B cell (primary cell): ENCODE measurements around the gene MPEG1. TPM values are rescaled to one million over a fixed set of nuclear protein-coding genes. Genes with fewer than 3 reads are reported as not detected.

Source experiments
- ATAC-seq: fragments of 200-7000 bp; cut with Tn5 transposase; one replicate; pipeline ENCODE4 v1.10.0; 2021; ENCODE audit warnings: low read depth, mild to moderate bottlenecking, moderate number of reproducible peaks, moderate library complexity
- CTCF ChIA-PET: fragments of 350-600 bp; sonication (Branson Sonifier 250); formaldehyde crosslinking; loops from one replicate; lab custom pipeline; 2021; ENCODE audit warnings: antibody characterized with exemption, inconsistent platforms; lab: Charles Lee
- POLR2A ChIA-PET: fragments of 350-600 bp; sonication (Branson Sonifier 250); formaldehyde crosslinking; loops from one replicate; lab custom pipeline; 2021; ENCODE audit warnings: antibody characterized with exemption; lab: Charles Lee
- DNase-seq: peaks from one replicate; pipeline ENCODE4 v3.0.0; 2013
- H2AFZ ChIP-seq: 2 replicates; pipeline ENCODE4 v1.6.1; 2012; ENCODE audit warnings: mild to moderate bottlenecking, low read depth, low read length; ENCODE audit not compliant: insufficient read depth, poor library complexity, severe bottlenecking
- H3K27ac ChIP-seq, 2 donors: 1 replicate in 1 of 2; 2 replicates in 1 of 2; pipeline ENCODE4 v1.5.1; 2012 to 2013; ENCODE audit warnings: low read length in 2 of 2, mild to moderate bottlenecking in 2 of 2, moderate library complexity in 1 of 2
- H3K27me3 ChIP-seq, 4 experiments: fragments of 200-600 bp in 1 of 4; sonication (generic) in 1 of 4; replicated peaks in 1 of 4; 1 replicate in 2 of 4; 2 replicates in 2 of 4; pipeline versions ENCODE4 v1.6.1 to v1.7.0; 2013 to 2016; ENCODE audit warnings: low read length in 3 of 4, mild to moderate bottlenecking in 2 of 4, mixed read lengths in 1 of 4, moderate library complexity in 1 of 4; ENCODE audit not compliant: insufficient read depth in 4 of 4, control insufficient read depth in 3 of 4; ENCODE audit errors: control extremely low read depth in 1 of 4
- H3K36me3 ChIP-seq, 2 experiments: replicated peaks in 1 of 2; 1 replicate in 1 of 2; 2 replicates in 1 of 2; pipeline versions ENCODE4 v1.6.1 to v1.7.1; 2013; ENCODE audit warnings: low read length in 1 of 2; ENCODE audit not compliant: insufficient read depth in 2 of 2, control insufficient read depth in 1 of 2; ENCODE audit errors: control extremely low read depth in 1 of 2, extremely low read depth in 1 of 2
- H3K4me1 ChIP-seq, 2 donors: fragments of 200-600 bp in 1 of 2; sonication (generic) in 1 of 2; 1 replicate in 1 of 2; 2 replicates in 1 of 2; pipeline versions ENCODE4 v1.5.1 to v1.6.1; 2013 to 2017; ENCODE audit warnings: low read length in 2 of 2; ENCODE audit not compliant: control insufficient read depth in 2 of 2, insufficient read depth in 2 of 2
- H3K4me2 ChIP-seq: replicated peaks from 2 replicates; pipeline ENCODE3; 2012; ENCODE audit warnings: mild to moderate bottlenecking, low read depth, low read length; ENCODE audit not compliant: poor library complexity, severe bottlenecking
- H3K4me3 ChIP-seq, 5 experiments: fragments of 200-600 bp in 1 of 5; sonication (generic) in 1 of 5; 1 replicate in 3 of 5; 2 replicates in 2 of 5; pipeline versions ENCODE4 v1.5.1 to v1.7.0; 2011 to 2016; ENCODE audit warnings: low read length in 4 of 5, mild to moderate bottlenecking in 4 of 5, low read depth in 2 of 5, control low read depth in 1 of 5, moderate library complexity in 1 of 5; ENCODE audit not compliant: insufficient read depth in 1 of 5; ENCODE audit errors: control extremely low read depth in 1 of 5, extremely low read depth in 1 of 5
- H3K79me2 ChIP-seq: fragments of 200-600 bp; sonication (generic); one replicate; pipeline ENCODE4 v1.6.0; 2016; ENCODE audit warnings: low read length; ENCODE audit not compliant: control insufficient read depth, insufficient read depth
- H3K9ac ChIP-seq: fragments of 200-600 bp; sonication (generic); 2 replicates; pipeline ENCODE4 v1.6.1; 2017; ENCODE audit warnings: mild to moderate bottlenecking, low read length, moderate library complexity
- H3K9me3 ChIP-seq, 3 donors: one replicate each; pipeline versions ENCODE4 v1.6.1 to v1.7.1; 2013; ENCODE audit warnings: low read length in 2 of 3; ENCODE audit not compliant: control insufficient read depth in 2 of 3, insufficient read depth in 1 of 3; ENCODE audit errors: control extremely low read depth in 1 of 3
- H4K20me1 ChIP-seq: 2 replicates; pipeline ENCODE4 v1.6.0; 2012; ENCODE audit warnings: mild to moderate bottlenecking, low read length; ENCODE audit not compliant: insufficient read depth, control insufficient read depth, poor library complexity, severe bottlenecking
- H3K27ac Mint-ChIP-seq: one replicate; pipeline ENCODE4 v1.8.0; 2021; ENCODE audit warnings: mixed read lengths
- H3K27me3 Mint-ChIP-seq: one replicate; pipeline ENCODE4 v1.8.0; 2021; ENCODE audit warnings: mixed read lengths
- H3K4me1 Mint-ChIP-seq: one replicate; pipeline ENCODE4 v1.8.0; 2021; ENCODE audit warnings: mixed read lengths
- H3K4me3 Mint-ChIP-seq: one replicate; pipeline ENCODE4 v1.8.0; 2021; ENCODE audit warnings: mixed read lengths
- H3K9me3 Mint-ChIP-seq: one replicate; pipeline ENCODE4 v1.8.0; 2022; ENCODE audit warnings: mixed read lengths; ENCODE audit not compliant: insufficient read depth
- EZH2 ChIP-seq: IDR thresholded peaks from 2 replicates; pipeline ENCODE4 v1.6.1; 2012; ENCODE audit warnings: borderline replicate concordance, low read depth, mild to moderate bottlenecking, moderate library complexity, low read length; ENCODE audit not compliant: insufficient read depth, poor library complexity, severe bottlenecking
- WGBS: methylation state at CpG from one replicate; pipeline ENCODE4 v1.1.5; 2013; ENCODE audit warnings: missing lambda C conversion rate; ENCODE audit not compliant: insufficient coverage; 5-methylcytosine and 5-hydroxymethylcytosine counted together
- intact Hi-C: fragments of 100-400 bp; cut with micrococcal nuclease; formaldehyde crosslinking; loops from one replicate; pipeline ENCODE4 v1.10.0; 2022
- polyA plus RNA-seq: library from polyadenylated mRNA; depleted of rRNA; stranded (reverse); fragments of >200 nt; gene quantifications from 2 replicates; pipeline ENCODE4 v1.2.3, GENCODE V29; 2012
- total RNA-seq, 2 donors: library from RNA; stranded (reverse); fragments of 120-200 nt in 1 of 2; gene quantifications; 1 replicate in 1 of 2; 2 replicates in 1 of 2; pipeline versions ENCODE4 v1.2.3 to v1.2.4, GENCODE V29; 2013 to 2022
- TF ChIP-seq, protein P1 (sequence below): fragments of 200-600 bp; IDR thresholded peaks from one replicate; pipeline ENCODE4 v1.8.0; 2022; ENCODE audit warnings: antibody characterized with exemption, mild to moderate bottlenecking

MPEG1 gene
- total and polyA plus RNA-seq, 2 donors (not counting 1 experiment from before 2014, with no cell fraction given), result 27.7 to 151 TPM

DNA sequence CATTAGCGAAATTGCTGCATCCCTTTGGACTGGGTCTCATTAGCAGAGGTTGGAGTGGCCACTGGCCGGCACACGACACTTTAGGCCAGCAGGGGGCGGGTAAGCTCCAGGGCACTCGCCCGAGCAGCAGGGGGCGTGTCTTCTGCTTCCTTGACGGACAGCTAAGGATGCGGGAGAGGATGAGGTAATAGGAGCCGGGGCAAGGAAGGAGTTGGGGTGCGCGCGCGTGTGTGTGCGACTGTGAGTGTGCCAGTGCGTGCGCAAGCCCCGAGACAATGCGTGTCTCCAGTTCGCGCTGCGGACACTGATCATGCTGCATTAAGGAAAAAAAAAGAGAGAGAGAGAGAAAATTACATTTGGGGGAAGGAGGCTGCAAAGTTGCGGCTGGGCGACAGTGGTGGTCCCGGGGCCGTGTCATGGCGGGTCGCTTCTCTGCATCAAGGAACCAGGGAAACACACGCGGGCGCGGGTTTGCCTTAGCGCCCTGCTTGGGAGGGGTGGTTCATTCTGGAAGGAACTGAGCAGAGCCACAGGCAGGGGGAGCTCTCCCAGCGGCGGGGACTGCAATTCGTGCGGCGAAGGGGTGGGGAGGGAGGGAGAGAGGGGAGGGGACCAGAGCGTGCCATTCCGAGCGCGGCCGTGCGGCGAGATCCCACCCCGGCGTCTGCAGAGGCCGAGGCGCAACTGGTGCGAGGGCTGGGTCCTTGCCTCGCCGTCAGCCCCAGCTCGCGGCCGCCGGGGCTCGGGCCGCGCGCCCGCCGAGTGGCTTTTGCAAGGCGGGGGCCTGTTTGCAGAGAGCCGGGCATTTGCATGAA lies 41.0 kb downstream of the MPEG1 start, which contains the start of gene DTX4:
TSS of gene DTX4 (plus strand) at position 625 of the 815 bp plus-strand sequence. CDS start 464 bp downstream, outside the sequence.
- Histone ChIP-seq H3K36me3 (peaks cover 0 to 8% of the 10 kb centered on the region in 2 experiments), H3K27me3 (no peaks in the 10 kb centered on the region), H3K4me3 (peak within 1 kb of the TSS; percentile 55 to 76 (median 74)), H3K4me2 (peak within 1 kb of the TSS; percentile 88), H3K9ac (peak within 1 kb of the TSS; percentile 71), H3K27ac (peak within 1 kb of the TSS; percentile 38 to 60), H2AFZ (peak within 1 kb of the TSS; percentile 82), H3K9me3 (no peaks in the 10 kb centered on the region), H3K79me2 (peaks cover 49% of the 10 kb centered on the region), H3K4me1 (peaks cover 20 to 26% of the 10 kb centered on the region in 2 donors), H4K20me1 (peaks cover 17% of the 10 kb centered on the region)
- TF ChIP-seq EZH2, result no peak
- TF ChIP-seq, protein P1, sequence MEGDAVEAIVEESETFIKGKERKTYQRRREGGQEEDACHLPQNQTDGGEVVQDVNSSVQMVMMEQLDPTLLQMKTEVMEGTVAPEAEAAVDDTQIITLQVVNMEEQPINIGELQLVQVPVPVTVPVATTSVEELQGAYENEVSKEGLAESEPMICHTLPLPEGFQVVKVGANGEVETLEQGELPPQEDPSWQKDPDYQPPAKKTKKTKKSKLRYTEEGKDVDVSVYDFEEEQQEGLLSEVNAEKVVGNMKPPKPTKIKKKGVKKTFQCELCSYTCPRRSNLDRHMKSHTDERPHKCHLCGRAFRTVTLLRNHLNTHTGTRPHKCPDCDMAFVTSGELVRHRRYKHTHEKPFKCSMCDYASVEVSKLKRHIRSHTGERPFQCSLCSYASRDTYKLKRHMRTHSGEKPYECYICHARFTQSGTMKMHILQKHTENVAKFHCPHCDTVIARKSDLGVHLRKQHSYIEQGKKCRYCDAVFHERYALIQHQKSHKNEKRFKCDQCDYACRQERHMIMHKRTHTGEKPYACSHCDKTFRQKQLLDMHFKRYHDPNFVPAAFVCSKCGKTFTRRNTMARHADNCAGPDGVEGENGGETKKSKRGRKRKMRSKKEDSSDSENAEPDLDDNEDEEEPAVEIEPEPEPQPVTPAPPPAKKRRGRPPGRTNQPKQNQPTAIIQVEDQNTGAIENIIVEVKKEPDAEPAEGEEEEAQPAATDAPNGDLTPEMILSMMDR, result peak; percentile 96
- ChIA-PET CTCF (interaction anchor here (0.5 to 11.2 kb wide), 38 partner anchors 10 to 604 kb away, joined by 3 to 215 read pairs (median 6); partner anchors contain the start of genes MPEG1, OR5A1 and OR5A2), POLR2A (interaction anchor here (0.6 to 3.3 kb wide), 14 partner anchors 11 to 597 kb away, joined by 3 to 20 read pairs (median 5); partner anchors contain the start of genes FAM111A and MPEG1)
- Mint-ChIP-seq H3K27ac (peak within 1 kb of the TSS; percentile 92), H3K27me3 (no peaks in the 10 kb centered on the region), H3K4me1 (peaks cover 28% of the 10 kb centered on the region), H3K4me3 (peak within 1 kb of the TSS; percentile 98), H3K9me3 (no peaks in the 10 kb centered on the region)
- under 1% methylated on average over 64 of the region's 64 CpGs for WGBS
- intact Hi-C loops, result loop anchor here (1.0 to 10.0 kb wide), 8 partner anchors 11 to 493 kb away; partner anchors contain the start of gene PATL1
- ATAC-seq (peak; percentile 80), DNase-seq (peak; percentile 93)
